GM12801 (cell line): ENCODE data around the gene LAMA5.

Experiments used
- TF ChIP-seq, protein P1 (sequence below): IDR thresholded peaks from one replicate; pipeline ENCODE4 v1.5.1; 2011; ENCODE audit warnings: control low read depth; ENCODE audit not compliant: insufficient read length; ENCODE audit errors: extremely low read depth

LAMA5 gene

DNA sequence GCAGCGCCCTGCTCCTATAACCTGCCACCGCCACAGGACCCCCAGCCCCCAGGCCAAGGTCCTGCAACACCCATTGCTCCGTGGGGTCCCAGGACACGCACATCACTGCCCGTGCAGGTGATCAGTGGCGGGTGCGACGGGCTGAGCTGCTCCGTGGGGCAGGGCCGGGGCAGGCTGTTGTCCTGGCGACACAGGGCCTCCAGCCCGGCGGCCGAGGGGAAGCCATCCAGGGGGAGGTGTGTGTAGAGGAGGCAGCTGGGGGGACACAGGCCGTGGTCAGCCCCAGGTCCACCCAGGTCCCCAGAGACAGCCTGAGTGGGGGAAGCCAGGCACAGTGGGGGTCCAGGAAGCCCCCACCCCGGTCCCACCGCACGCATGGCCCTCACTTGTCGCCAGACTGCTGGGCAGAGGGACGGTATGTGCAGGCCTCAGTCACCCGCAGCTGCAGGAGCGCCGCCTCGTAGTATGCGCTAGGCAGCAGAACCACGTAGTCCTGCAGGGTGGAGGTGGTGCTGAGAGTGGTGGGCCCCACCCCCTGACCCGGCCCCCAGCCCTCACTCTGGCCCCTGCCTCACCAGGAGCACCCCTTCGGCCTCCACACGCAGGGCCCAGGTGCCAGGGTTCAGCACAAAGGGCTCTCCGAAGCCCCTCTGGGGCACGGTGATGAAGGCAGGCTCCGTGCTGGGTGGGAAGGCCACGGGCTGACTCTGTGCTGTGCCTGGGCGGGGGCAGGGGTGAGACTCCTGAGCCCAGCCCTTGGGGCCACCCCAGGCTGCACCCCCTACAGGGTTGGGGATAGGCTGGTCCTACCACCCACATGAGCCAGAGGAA, 33.9 kb downstream of the LAMA5 start:
- TF ChIP-seq, protein P1, sequence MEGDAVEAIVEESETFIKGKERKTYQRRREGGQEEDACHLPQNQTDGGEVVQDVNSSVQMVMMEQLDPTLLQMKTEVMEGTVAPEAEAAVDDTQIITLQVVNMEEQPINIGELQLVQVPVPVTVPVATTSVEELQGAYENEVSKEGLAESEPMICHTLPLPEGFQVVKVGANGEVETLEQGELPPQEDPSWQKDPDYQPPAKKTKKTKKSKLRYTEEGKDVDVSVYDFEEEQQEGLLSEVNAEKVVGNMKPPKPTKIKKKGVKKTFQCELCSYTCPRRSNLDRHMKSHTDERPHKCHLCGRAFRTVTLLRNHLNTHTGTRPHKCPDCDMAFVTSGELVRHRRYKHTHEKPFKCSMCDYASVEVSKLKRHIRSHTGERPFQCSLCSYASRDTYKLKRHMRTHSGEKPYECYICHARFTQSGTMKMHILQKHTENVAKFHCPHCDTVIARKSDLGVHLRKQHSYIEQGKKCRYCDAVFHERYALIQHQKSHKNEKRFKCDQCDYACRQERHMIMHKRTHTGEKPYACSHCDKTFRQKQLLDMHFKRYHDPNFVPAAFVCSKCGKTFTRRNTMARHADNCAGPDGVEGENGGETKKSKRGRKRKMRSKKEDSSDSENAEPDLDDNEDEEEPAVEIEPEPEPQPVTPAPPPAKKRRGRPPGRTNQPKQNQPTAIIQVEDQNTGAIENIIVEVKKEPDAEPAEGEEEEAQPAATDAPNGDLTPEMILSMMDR = no peak

- TF ChIP-seq, protein P1 = no peak
Measured at GRCh38 chr20:62332421-62332820, 34.7 kb downstream of the LAMA5 start.

DNA sequence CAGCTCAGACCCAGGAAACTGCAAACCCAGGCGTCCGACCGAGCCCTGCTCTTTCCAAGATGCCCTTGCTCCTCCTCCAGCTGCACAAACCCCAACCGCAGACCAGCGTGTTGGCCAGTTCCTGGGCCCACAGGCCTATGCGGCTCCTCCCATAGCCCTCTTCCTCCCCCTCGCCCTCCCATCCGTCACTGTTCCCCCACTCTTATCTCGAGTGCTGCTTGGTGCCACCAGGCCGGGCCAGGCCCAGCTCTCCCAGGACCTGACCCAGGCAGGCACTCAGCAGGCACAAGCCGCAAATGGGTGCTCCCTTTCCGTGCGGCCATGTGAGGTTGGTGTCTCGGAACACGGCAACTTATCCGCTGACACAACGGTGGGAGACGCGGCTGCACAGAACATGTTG, 35.8 kb downstream of the LAMA5 start:
- TF ChIP-seq, protein P1 = no peak

GRCh38 chr20:62330576-62331317, 36.4 kb downstream of the LAMA5 start:
- TF ChIP-seq, protein P1 = no peak

- TF ChIP-seq, protein P1 = no peak
Measured at GRCh38 chr20:62329389-62330377, 37.4 kb downstream of the LAMA5 start.

- TF ChIP-seq, protein P1 = no peak
Measured at GRCh38 chr20:62328684-62329388, 38.3 kb downstream of the LAMA5 start.
